ENCODE data around the gene OSBPL10.

Gene OSBPL10

DNA sequence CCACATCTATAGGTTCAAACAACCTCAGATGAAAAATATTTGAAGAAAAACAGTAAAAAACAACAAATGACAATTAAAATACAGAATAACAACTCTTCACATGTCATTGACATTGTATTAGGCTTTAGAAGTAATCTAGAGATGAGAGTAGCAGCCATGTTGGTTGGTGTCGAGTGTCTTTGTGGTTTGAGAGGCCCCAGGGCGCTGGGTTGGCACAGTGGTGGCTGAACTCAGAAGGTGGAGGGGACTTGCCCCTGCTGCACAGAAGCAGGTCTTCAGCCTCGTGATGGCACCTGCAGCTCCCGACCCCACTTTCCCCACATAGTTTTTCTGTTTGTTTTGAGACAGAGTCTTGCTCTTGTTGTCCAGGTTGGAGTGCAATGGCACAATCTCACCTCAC, 187.2 kb downstream of the OSBPL10 start:
- Histone ChIP-seq H3K27ac (no peak overlapping the region), H3K9me3 (no peaks in the 10 kb centered on the region), H3K36me3 (no peaks in the 10 kb centered on the region), H3K4me1 (peaks cover 0 to 7% (median 2%) of the 10 kb centered on the region in 4 donors), H3K27me3 (no peaks in the 10 kb centered on the region), H3K4me3 (no peak overlapping the region)
- intact Hi-C loops (cut with DNase I; ENCODE audit: low total_unique reads): no loop called here
- no peak for TF ChIP-seq CTCF (IDR thresholded peaks at IDR 0.05)
- DNase-seq: no peak

GRCh38 chr3:31791090-31791430, 190.0 kb downstream of the OSBPL10 start:
- intact Hi-C loops (cut with DNase I; ENCODE audit: low total_unique reads): no loop called here
- H3K27me3 ChIP-seq: no peaks in the 10 kb centered on the region
- no peaks in the 10 kb centered on the region for H3K9me3 ChIP-seq
- H3K4me1 ChIP-seq: peaks cover 0 to 15% (median 2%) of the 10 kb centered on the region in 4 donors
- no peak for DNase-seq
- H3K36me3 ChIP-seq: no peaks in the 10 kb centered on the region
- no peak overlapping the region for H3K27ac ChIP-seq
- H3K4me3 ChIP-seq: no peak overlapping the region
- no peak for TF ChIP-seq CTCF (IDR thresholded peaks at IDR 0.05)

DNA sequence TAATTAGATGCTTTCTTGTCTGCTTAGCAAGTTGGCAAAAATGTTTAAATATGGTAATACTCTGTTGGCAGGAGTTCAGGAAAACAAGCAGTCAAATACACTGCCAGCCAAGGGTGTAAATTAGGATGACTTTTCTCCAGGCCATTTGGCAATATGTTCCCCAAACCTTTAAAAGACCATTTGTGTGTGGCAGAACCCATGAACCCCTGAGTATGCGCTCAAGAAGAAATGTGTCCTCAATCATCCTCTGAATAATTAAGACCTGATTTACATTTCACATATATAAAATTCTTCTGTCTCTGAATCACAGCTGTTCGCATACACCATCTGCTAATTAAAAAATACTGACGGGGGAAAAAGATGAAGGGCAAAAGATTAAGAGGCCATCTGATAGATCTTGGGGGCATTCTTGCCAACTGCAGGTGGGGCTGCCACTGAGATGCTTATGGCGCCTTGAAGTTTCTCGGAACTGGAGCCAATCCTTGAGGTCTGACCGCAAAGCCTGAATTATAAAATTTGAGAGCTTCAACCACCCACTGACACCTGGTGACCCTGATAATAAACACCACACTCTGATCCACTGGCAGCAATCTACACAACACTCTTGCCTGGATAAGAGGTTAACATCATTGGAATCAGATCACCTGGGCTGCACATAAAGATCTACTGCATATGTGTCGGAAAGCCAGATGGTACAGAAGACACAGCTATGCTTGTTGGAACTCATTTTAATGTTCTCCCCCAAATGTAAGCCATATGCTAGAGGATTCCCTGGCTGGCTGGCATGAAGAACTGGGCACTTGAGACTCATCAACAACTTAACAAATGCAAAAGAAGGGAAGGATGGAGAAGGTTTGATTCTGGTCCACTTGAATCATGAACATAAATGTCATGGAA, 190.6 kb downstream of the OSBPL10 start:
- Histone ChIP-seq H3K27ac (no peak overlapping the region), H3K27me3 (no peaks in the 10 kb centered on the region), H3K4me1 (peaks cover 0 to 18% (median 2%) of the 10 kb centered on the region in 4 donors), H3K4me3 (no peak overlapping the region), H3K9me3 (no peaks in the 10 kb centered on the region), H3K36me3 (no peaks in the 10 kb centered on the region)
- no peak for DNase-seq
- intact Hi-C loops (cut with DNase I; ENCODE audit: low total_unique reads): no loop called here
- no peak for TF ChIP-seq CTCF (IDR thresholded peaks at IDR 0.05)

DNA sequence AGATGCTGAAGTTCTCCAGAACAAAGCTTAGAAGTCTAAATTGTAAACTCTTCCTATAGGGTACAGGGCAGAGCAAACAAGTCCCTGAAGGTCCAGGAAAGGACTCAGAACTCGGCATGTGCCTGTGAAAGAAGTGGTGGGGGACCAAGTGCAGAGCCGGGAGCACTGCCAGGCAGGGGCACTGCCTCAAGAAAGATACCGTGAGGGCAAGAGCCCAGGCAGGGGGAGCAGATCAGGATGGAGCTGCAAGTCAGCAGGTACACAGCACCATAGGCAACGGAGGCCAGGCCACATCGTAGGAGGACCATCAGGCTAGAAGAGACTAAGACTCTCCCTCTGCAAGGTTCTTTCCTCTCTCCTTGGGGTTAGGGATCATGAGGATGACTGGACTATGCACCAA, 191.6 kb downstream of the OSBPL10 start:
- Histone ChIP-seq H3K4me1 (peaks cover 0 to 18% (median 2%) of the 10 kb centered on the region in 4 donors), H3K27ac (no peak overlapping the region), H3K4me3 (no peak overlapping the region), H3K27me3 (no peaks in the 10 kb centered on the region), H3K36me3 (no peaks in the 10 kb centered on the region), H3K9me3 (no peaks in the 10 kb centered on the region)
- intact Hi-C loops (cut with DNase I; ENCODE audit: low total_unique reads): no loop called here
- no peak for TF ChIP-seq CTCF (IDR thresholded peaks at IDR 0.05)
- DNase-seq: no peak

- H3K4me1 ChIP-seq: peaks cover 0 to 11% (median 0%) of the 10 kb centered on the region in 4 donors
- no peaks in the 10 kb centered on the region for H3K27me3 ChIP-seq
- no peak overlapping the region for H3K4me3 ChIP-seq
- H3K36me3 ChIP-seq: no peaks in the 10 kb centered on the region
- H3K27ac ChIP-seq: no peak overlapping the region
- no peak for TF ChIP-seq CTCF (IDR thresholded peaks at IDR 0.05)
- intact Hi-C loops (cut with DNase I; ENCODE audit: low total_unique reads): no loop called here
- no peaks in the 10 kb centered on the region for H3K9me3 ChIP-seq
- DNase-seq: no peak
Measured at GRCh38 chr3:31785734-31786133, 195.3 kb downstream of the OSBPL10 start.

Measured in tibial artery (tissue), 4 donors.